Gastrocnemius medialis (tissue), 4 donors: ENCODE results near the gene DPP7. TPM values are rescaled to one million over a fixed set of nuclear protein-coding genes. Genes with fewer than 3 reads are reported as not detected.

Experiments
- ATAC-seq, 2 donors: fragments of 150-250 bp; one replicate each; pipeline ENCODE4 v1.9.1; 2016
- DNase-seq, 2 donors: peaks; one replicate each; pipeline ENCODE4 v3.0.0-alpha.2; 2019
- H3K27ac ChIP-seq, 4 donors: fragments of 200-600 bp; sonication (generic); 1 replicate in 1 of 4; 2 replicates in 3 of 4; pipeline ENCODE4 v1.5.1; 2016 to 2018; ENCODE audit warnings: mild to moderate bottlenecking in 2 of 4, moderate library complexity in 1 of 4
- H3K27me3 ChIP-seq, 3 donors: fragments of 200-600 bp; sonication (generic) in 2 of 3; 1 replicate in 1 of 3; 2 replicates in 2 of 3; pipeline versions ENCODE4 v1.5.1 to v1.6.0; 2016 to 2019; ENCODE audit warnings: mild to moderate bottlenecking in 1 of 3, moderate library complexity in 1 of 3
- H3K36me3 ChIP-seq, 2 donors: fragments of 200-600 bp; sonication (generic) in 1 of 2; one replicate each; pipeline ENCODE4 v1.5.1; 2017 to 2018
- H3K4me1 ChIP-seq, 2 donors: fragments of 200-600 bp; sonication (generic) in 1 of 2; one replicate each; pipeline ENCODE4 v1.5.1; 2016 to 2017; ENCODE audit warnings: mild to moderate bottlenecking in 2 of 2
- H3K4me3 ChIP-seq, 4 donors: fragments of 200-600 bp; sonication (generic) in 3 of 4; 1 replicate in 1 of 4; 2 replicates in 3 of 4; pipeline ENCODE4 v1.5.1; 2016 to 2019; ENCODE audit warnings: mild to moderate bottlenecking in 2 of 4
- H3K9me3 ChIP-seq, 3 donors: fragments of 200-600 bp; sonication (generic) in 2 of 3; 1 replicate in 1 of 3; 2 replicates in 2 of 3; pipeline ENCODE4 v1.5.1; 2016 to 2019
- POLR2A ChIP-seq, 2 donors: fragments of 450-650 bp; IDR thresholded peaks; one replicate each; pipeline ENCODE4 v1.6.1; 2017; ENCODE audit warnings: antibody characterized with exemption in 2 of 2, mild to moderate bottlenecking in 2 of 2, moderate library complexity in 2 of 2
- in situ Hi-C, 4 donors: fragments of 200-750 bp; cut with MboI; loops; one replicate each; pipeline versions ENCODE4 v1.15.0 to v1.8.0; 2017; ENCODE audit warnings: low sequenced_read_pairs in 4 of 4
- intact Hi-C: fragments of 100-400 bp; cut with DNase I; formaldehyde crosslinking; loops from one replicate; pipeline ENCODE4 v1.15.1; 2023; ENCODE audit warnings: low total_unique reads
- total RNA-seq, 4 donors: library from RNA; depleted of rRNA; stranded (reverse); fragments of >200 nt; gene quantifications; one replicate each; pipeline versions ENCODE4 v1.1.0 to v1.2.3, GENCODE V29; 2016
- TF ChIP-seq, protein P1 (sequence below), 5 experiments: fragments of 450-650 bp in 3 of 5; fragments of 200-600 bp in 2 of 5; sonication (generic) in 2 of 5; IDR thresholded peaks in 4 of 5; conservative IDR thresholded peaks in 1 of 5; 1 replicate in 4 of 5; 2 replicates in 1 of 5; pipeline ENCODE4 v1.5.1; 2016 to 2019; ENCODE audit warnings: antibody characterized with exemption in 5 of 5, mild to moderate bottlenecking in 3 of 5, moderate library complexity in 3 of 5

Gene DPP7
- total RNA-seq, 4 donors from 2014 or later: 36.9 to 63.1 (median 55.9) TPM

GRCh38 chr9:137117269-137117731 is 2.8 kb upstream of the DPP7 start:
- Histone ChIP-seq H3K36me3 (peaks cover 0 to 10% of the 10 kb centered on the region in 2 donors), H3K4me1 (peaks cover 6 to 9% of the 10 kb centered on the region in 2 donors), H3K9me3 (no peaks in the 10 kb centered on the region), H3K27ac (no peak overlapping the region), H3K4me3 (no peak overlapping the region), H3K27me3 (no peaks in the 10 kb centered on the region)
- no peak for TF ChIP-seq POLR2A (IDR thresholded peaks at IDR 0.05)
- TF ChIP-seq, protein P1, sequence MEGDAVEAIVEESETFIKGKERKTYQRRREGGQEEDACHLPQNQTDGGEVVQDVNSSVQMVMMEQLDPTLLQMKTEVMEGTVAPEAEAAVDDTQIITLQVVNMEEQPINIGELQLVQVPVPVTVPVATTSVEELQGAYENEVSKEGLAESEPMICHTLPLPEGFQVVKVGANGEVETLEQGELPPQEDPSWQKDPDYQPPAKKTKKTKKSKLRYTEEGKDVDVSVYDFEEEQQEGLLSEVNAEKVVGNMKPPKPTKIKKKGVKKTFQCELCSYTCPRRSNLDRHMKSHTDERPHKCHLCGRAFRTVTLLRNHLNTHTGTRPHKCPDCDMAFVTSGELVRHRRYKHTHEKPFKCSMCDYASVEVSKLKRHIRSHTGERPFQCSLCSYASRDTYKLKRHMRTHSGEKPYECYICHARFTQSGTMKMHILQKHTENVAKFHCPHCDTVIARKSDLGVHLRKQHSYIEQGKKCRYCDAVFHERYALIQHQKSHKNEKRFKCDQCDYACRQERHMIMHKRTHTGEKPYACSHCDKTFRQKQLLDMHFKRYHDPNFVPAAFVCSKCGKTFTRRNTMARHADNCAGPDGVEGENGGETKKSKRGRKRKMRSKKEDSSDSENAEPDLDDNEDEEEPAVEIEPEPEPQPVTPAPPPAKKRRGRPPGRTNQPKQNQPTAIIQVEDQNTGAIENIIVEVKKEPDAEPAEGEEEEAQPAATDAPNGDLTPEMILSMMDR (IDR thresholded peaks at IDR 0.05 in 4 of 5, conservative IDR thresholded peaks at IDR 0.05 in 1 of 5): no peak
- no peak for ATAC-seq
- intact Hi-C loops (no loop called here), in situ Hi-C loops (loop anchor here in 2 of 4 donors (10.0 kb wide), 1 partner anchor 118 kb away; the partner anchor contains the start of gene SLC34A3 (in 2 of the 2))
- no peak for DNase-seq

GRCh38 chr9:137116728-137117127 is 2.2 kb upstream of the DPP7 start:
- Histone ChIP-seq H3K36me3 (peaks cover 0 to 15% of the 10 kb centered on the region in 2 donors), H3K4me1 (peaks cover 6 to 9% of the 10 kb centered on the region in 2 donors), H3K27ac (no peak overlapping the region), H3K27me3 (no peaks in the 10 kb centered on the region), H3K9me3 (no peaks in the 10 kb centered on the region), H3K4me3 (no peak overlapping the region)
- in situ Hi-C loops (loop anchor here in 2 of 4 donors (10.0 kb wide), 1 partner anchor 118 kb away; the partner anchor contains the start of gene SLC34A3 (in 2 of the 2)), intact Hi-C loops (no loop called here)
- ATAC-seq: no peak
- TF ChIP-seq POLR2A (IDR thresholded peaks at IDR 0.05): no peak
- TF ChIP-seq, protein P1 (IDR thresholded peaks at IDR 0.05 in 4 of 5, conservative IDR thresholded peaks at IDR 0.05 in 1 of 5): no peak
- no peak for DNase-seq

- no peak for DNase-seq
- H3K4me3 ChIP-seq: no peak overlapping the region
- TF ChIP-seq, protein P1 (IDR thresholded peaks at IDR 0.05 in 4 of 5, conservative IDR thresholded peaks at IDR 0.05 in 1 of 5): no peak
- no peak for TF ChIP-seq POLR2A (IDR thresholded peaks at IDR 0.05)
- ATAC-seq: no peak
- in situ Hi-C loops: loop anchor here in 2 of 4 donors (10.0 kb wide), 1 partner anchor 119 kb away; the partner anchor contains the start of gene SLC34A3 (in 2 of the 2)
- intact Hi-C loops: no loop called here
- peaks cover 0 to 16% of the 10 kb centered on the region in 2 donors for H3K36me3 ChIP-seq
- no peaks in the 10 kb centered on the region for H3K27me3 ChIP-seq
- H3K9me3 ChIP-seq: no peaks in the 10 kb centered on the region
- H3K27ac ChIP-seq: no peak overlapping the region
- peaks cover 6 to 9% of the 10 kb centered on the region in 2 donors for H3K4me1 ChIP-seq
Observed at GRCh38 chr9:137116027-137116507, 1.5 kb upstream of the DPP7 start.

GRCh38 chr9:137115394-137116026 is 977 bp upstream of the DPP7 start:
- no peaks in the 10 kb centered on the region for H3K27me3 ChIP-seq
- ATAC-seq (no peak), DNase-seq (no peak)
- H3K4me3 ChIP-seq: peak overlapping the region in 3 of 4 donors; percentile 76 to 97 (median 87)
- in situ Hi-C loops: loop anchor here in 2 of 4 donors (10.0 kb wide), 1 partner anchor 119 kb away; the partner anchor contains the start of gene SLC34A3 (in 2 of the 2)
- H3K4me1 ChIP-seq: peaks cover 6 to 9% of the 10 kb centered on the region in 2 donors
- intact Hi-C loops: loop anchor here (1.0 to 2.0 kb wide), 2 partner anchors 29 to 73 kb away; partner anchors contain the start of genes ANAPC2, MAN1B1 and SSNA1
- TF ChIP-seq POLR2A (IDR thresholded peaks at IDR 0.05): no peak
- TF ChIP-seq, protein P1 (IDR thresholded peaks at IDR 0.05 in 4 of 5, conservative IDR thresholded peaks at IDR 0.05 in 1 of 5): no peak
- no peaks in the 10 kb centered on the region for H3K9me3 ChIP-seq
- no peak overlapping the region for H3K27ac ChIP-seq
- H3K36me3 ChIP-seq: peaks cover 0 to 20% of the 10 kb centered on the region in 2 donors
